ENCODE results near the gene GHR.

The GHR gene

GRCh38 chr5:42423285-42424165, at the start of gene GHR:
Gene GHR (plus strand): TSS chr5:42423439. CDS start chr5:42565875, 142,436 bp downstream.
- peak; percentile 69 for FAIRE-seq

GRCh38 chr5:42374679-42375273, 48.5 kb upstream of the GHR start:
- FAIRE-seq: no peak

- no peak for FAIRE-seq
Observed at GRCh38 chr5:42377496-42377895, 45.7 kb upstream of the GHR start.

GRCh38 chr5:42381973-42382372, 41.3 kb upstream of the GHR start:
- no peak for FAIRE-seq

- FAIRE-seq: no peak
Observed at GRCh38 chr5:42387563-42387962, 35.7 kb upstream of the GHR start.

- FAIRE-seq: no peak
Observed at GRCh38 chr5:42390115-42390514, 33.1 kb upstream of the GHR start.

- no peak for FAIRE-seq
Observed at GRCh38 chr5:42392917-42393316, 30.3 kb upstream of the GHR start.

GRCh38 chr5:42396111-42396510, 27.1 kb upstream of the GHR start:
- FAIRE-seq: no peak

GRCh38 chr5:42397267-42397666, 26.0 kb upstream of the GHR start:
- no peak for FAIRE-seq

GRCh38 chr5:42399702-42400101, 23.5 kb upstream of the GHR start:
- no peak for FAIRE-seq

GRCh38 chr5:42400474-42400873, 22.8 kb upstream of the GHR start:
- FAIRE-seq: no peak

- no peak for FAIRE-seq
Observed at GRCh38 chr5:42403236-42403635, 20.0 kb upstream of the GHR start.

- FAIRE-seq: no peak
Observed at GRCh38 chr5:42404366-42404765, 18.9 kb upstream of the GHR start.

- no peak for FAIRE-seq
Observed at GRCh38 chr5:42419294-42419693, 3.9 kb upstream of the GHR start.

- no peak for FAIRE-seq
Observed at GRCh38 chr5:42422656-42423280, 471 bp upstream of the GHR start.

- no peak for FAIRE-seq
Observed at GRCh38 chr5:42426016-42426415, 2.8 kb downstream of the GHR start.

- no peak for FAIRE-seq
Observed at GRCh38 chr5:42429694-42430093, 6.5 kb downstream of the GHR start.

- no peak for FAIRE-seq
Observed at GRCh38 chr5:42434047-42434724, 10.9 kb downstream of the GHR start.

- no peak for FAIRE-seq
Observed at GRCh38 chr5:42436051-42436450, 12.8 kb downstream of the GHR start.

GRCh38 chr5:42454216-42454995, 31.2 kb downstream of the GHR start:
- no peak for FAIRE-seq

- no peak for FAIRE-seq
Observed at GRCh38 chr5:42461033-42461432, 37.8 kb downstream of the GHR start.

GRCh38 chr5:42461507-42461906, 38.3 kb downstream of the GHR start:
- FAIRE-seq: no peak

GRCh38 chr5:42462083-42462482, 38.8 kb downstream of the GHR start:
- no peak for FAIRE-seq
